Left colon (tissue), 2 donors: Measurements from ENCODE around the gene VPS37D. TPM values are rescaled to one million over a fixed set of nuclear protein-coding genes. Genes with fewer than 3 reads are reported as not detected.
"Not testable (repeated sequence)": the region's sequence is repeated elsewhere in the genome, so short reads cannot be mapped to it uniquely, and the experiment has no call there.

Experiments used
- ATAC-seq: fragments of 200-7000 bp; cut with Tn5 transposase; one replicate; pipeline ENCODE4 v1.9.1; 2020; ENCODE audit warnings: mild to moderate bottlenecking, moderate library complexity
- DNase-seq, 2 donors: peaks; one replicate each; pipeline ENCODE4 v3.0.0-alpha.2; 2020
- intact Hi-C, 2 donors: fragments of 100-400 bp; cut with DNase I in 1 of 2; cut with micrococcal nuclease in 1 of 2; formaldehyde crosslinking; loops; one replicate each; pipeline versions ENCODE4 v1.11.2 to v1.14.0; 2022; cut with DNase I, micrococcal nuclease
- total RNA-seq, 2 donors: library from RNA; stranded (reverse); fragmentation: NEBNext Ultra II Directional; extraction: Animal tissue kit (Norgen Biotek cat#: 25700); gene quantifications; one replicate each; pipeline ENCODE4 v1.2.1, GENCODE V29; 2021
- donor health status: DM: no; HTN: no; CAD: no.
- donor health status: DM: yes; HTN: yes; CAD: no.

Gene VPS37D
- total RNA-seq, 2 donors from 2014 or later = 0.70 to 0.78 TPM

DNA sequence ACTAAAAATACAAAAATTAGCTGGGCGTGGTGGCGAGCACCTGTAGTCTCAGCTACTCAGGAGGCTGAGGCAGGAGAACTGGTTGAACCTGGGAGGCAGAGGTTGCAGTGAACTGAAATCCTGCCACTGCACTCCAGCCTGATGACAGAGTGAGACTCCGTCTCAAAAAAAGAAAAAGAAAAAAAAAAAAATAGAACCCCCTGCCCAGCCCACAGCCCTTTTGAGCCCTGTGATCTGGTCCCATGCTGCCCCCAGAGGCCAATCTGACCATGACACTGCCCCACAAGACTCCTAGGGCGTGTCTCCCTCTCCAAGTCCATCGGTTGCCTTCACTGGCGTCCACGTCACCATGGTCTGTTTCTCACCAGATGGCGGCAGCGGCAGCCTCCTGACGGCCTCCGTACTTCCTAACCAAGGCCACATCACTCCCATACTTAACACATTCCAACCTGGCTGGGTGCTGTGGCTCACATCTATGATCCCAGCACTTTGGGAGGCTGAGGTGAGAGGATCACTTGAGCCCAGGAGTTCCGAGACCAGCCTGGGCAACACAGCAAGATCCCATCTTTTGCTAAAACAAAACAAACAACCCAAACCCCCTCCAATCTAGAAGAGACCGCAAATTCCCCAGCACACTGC is 33.8 kb downstream of the VPS37D start:
- peak; percentile 74 for ATAC-seq
- peak; percentile 79 for DNase-seq
- intact Hi-C loops = no loop called here

- ATAC-seq = no peak
- intact Hi-C loops = no loop called here
- no peak for DNase-seq
These were observed 34.6 kb downstream of the VPS37D start for GRCh38 chr7:73702226-73702625.

DNA sequence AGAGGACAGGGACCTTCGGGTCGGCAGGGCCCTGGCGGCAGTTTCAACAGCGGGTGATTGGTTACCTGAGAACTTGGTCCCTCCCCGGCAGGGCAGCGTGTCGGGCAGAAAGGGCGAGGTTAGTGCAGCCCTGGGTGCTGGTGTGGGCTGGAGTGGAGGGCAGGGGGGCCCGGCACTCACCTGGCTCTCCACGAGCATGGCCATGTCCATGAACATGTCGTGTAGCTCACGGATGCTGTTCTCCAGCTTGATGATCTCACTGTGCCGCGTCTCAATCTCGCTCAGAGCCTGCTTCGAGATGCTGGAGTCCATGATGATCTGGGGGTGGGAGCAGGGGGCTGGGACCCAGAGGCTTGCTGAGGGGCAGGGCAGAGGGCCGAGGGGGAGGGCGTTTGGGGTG is 35.0 kb downstream of the VPS37D start:
- intact Hi-C loops = no loop called here
- ATAC-seq = no peak
- DNase-seq = no peak

DNA sequence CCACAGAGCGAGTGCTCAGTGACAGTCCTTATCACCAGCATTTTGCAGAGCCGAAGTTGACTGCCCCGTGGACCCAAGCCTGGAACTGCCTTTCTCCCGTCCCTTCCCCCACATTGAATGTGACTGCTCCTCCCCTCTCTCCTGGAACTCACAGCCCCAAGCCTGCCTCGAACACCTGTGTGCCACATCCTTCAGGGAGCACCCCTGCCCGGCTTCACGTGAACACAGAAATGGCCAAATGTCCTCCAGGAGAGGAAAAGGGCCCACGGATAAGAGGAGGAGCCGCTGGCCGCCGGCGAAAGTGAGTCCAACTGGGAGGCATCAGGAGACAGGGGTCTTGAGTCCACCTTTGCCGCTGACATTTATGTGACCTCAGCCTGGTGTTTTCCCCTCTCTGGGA is 35.6 kb downstream of the VPS37D start:
- intact Hi-C loops = no loop called here
- DNase-seq (no peak), ATAC-seq (no peak)

- DNase-seq (peak; percentile 65 to 81), ATAC-seq (peak; percentile 67)
- intact Hi-C loops = no loop called here
These were observed 36.4 kb downstream of the VPS37D start for GRCh38 chr7:73703757-73704639.

DNA sequence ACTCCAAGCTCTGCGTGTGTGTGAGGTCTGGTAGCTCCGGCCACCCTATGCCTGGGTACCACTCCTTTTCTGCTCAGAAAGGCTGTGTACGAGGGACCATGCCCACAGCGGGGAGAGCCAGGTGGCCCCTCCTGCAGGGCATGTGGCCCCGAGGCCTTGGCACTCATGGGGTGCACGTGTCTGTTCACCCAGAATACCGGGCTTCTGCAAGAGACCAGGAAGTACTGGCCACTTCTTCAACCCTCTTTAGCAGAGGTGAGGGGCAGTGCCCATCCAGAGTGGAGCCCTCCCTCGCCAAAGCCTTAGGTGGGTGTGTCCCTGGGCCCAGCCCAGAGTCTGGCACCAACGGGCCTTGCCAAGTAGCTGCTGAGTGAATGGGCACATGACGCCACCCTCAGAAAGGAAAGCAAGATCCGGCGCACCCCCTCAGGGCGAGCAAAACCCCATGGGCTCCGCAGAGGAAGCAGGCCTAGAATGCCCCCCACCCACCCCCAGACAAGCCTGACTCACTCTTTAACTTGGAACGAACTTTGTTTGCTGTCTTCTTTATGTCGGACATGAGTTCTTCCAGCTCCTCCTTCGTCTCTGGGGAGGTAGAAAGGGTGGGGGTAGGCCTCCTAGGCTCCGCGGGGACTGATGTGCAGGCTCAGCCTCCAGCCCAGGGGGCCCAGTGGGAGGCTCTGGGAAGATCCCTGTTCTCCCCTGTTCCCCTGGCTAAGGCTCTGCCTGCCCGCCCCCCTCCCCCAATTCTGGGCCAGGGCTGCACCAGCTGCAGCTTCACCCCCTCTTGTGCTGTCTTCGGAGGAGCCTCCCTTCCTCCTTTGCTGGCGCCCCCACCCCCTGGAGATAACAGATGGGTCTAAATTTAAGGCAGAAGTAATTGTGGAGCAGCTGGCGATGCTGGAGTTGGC is 37.3 kb downstream of the VPS37D start:
- DNase-seq (no peak), ATAC-seq (no peak)
- intact Hi-C loops = no loop called here

DNA sequence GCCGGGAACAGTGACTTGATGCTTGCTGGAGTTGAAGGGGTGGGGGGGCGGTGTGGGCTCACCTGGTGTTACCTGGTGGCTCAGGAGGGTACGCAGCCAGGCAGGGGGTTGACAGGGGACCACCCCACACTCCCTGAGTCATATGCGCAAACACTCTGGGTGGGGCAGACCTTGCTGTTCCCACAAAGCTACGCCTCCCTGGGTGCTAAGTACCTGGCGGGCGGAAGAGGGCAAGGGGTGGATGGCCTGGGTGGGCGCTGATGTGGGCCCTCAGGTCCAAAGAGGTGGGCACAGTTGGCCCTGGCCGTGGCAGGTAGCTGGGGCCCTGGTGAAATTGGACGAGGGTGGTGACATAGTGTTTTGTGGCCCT is 37.9 kb downstream of the VPS37D start:
- ATAC-seq (no peak), DNase-seq (no peak)
- intact Hi-C loops = no loop called here

DNA sequence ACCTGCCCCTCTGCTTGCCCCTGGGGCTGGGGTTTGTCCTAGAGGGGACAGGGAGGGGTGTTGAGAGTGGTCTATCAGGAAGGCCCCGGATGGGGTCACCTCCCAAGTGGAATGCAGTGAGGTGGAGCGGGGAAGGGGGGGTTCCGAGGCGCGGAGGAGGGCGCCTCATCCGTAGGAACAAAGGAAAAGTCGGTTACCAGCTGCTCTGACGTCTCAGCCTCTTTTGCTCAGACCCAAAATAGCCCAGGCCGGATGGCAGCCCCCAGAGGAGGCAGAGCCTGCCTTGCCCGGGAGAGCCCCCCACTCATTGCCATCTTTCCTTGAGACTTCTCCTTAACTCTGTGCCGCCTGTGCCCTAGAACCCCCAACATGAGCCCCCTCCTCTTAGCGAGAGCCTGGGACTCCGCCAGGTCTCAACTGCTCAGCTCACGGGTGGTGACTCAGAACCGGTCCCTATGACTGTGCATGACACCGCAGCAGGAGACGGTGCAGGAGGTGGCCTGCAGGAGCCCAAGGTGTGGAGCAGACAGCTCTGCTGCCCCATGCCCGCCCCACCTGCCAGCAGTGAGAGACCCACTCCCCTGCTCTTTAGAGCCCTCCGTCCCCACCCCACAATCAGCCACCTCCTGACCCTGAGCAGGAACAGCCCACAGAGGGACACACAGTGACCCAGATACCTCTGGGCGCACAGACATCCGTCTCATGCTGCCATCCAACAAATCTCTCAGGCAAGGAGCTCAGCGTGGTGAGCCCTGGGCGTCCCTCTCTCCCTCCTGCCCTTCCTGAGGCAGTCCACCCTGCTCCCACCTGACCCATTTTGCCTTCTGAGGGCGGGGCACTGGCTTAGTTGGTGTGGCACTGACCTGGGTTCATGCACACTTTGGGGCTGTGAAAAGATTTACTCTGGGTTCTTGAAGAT is 38.8 kb downstream of the VPS37D start:
- no peak for ATAC-seq

GRCh38 chr7:73707045-73707631 is 39.5 kb downstream of the VPS37D start:
- intact Hi-C loops = no loop called here
- DNase-seq (peak; percentile 95 to 96), ATAC-seq (peak; percentile 88)

More for the DNA sequence above, 38.8 kb downstream of the VPS37D start:
- intact Hi-C loops = no loop called here
- no peak for DNase-seq

GRCh38 chr7:73708961-73709549 is 41.4 kb downstream of the VPS37D start:
- intact Hi-C loops = no loop called here
- ATAC-seq (no peak), DNase-seq (no peak)

- DNase-seq (no peak), ATAC-seq (no peak)
- intact Hi-C loops = no loop called here
These were observed 45.1 kb downstream of the VPS37D start for GRCh38 chr7:73712773-73713172.

DNA sequence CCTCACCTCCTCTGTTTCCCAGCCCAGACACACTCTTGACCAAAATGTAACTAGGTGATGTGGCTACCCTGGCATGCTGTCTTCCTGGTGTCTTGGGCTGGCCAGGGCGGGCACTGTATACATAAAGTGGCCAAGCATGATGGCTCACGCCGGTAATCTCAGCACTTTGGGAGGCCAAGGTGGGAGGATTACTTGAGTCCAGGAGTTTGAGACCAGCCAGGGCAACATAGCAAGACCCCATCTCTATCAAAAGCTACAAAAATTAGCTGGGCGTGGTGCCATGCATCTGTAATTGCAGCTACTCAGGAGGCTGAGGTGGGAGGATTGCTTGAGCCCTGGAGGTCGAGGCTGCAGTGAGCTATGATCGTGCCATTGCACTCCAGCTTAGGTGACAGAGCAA is 45.7 kb downstream of the VPS37D start:
- DNase-seq, intact Hi-C loops, ATAC-seq: not testable (repeated sequence)

- peak; percentile 57 for ATAC-seq
- DNase-seq = peak in 1 of 2 donors; percentile 69
- intact Hi-C loops = no loop called here
These were observed 48.2 kb downstream of the VPS37D start for GRCh38 chr7:73715648-73716317.

- DNase-seq = no peak
- intact Hi-C loops = no loop called here
- ATAC-seq = no peak
These were observed 48.8 kb downstream of the VPS37D start for GRCh38 chr7:73716318-73716890.

DNA sequence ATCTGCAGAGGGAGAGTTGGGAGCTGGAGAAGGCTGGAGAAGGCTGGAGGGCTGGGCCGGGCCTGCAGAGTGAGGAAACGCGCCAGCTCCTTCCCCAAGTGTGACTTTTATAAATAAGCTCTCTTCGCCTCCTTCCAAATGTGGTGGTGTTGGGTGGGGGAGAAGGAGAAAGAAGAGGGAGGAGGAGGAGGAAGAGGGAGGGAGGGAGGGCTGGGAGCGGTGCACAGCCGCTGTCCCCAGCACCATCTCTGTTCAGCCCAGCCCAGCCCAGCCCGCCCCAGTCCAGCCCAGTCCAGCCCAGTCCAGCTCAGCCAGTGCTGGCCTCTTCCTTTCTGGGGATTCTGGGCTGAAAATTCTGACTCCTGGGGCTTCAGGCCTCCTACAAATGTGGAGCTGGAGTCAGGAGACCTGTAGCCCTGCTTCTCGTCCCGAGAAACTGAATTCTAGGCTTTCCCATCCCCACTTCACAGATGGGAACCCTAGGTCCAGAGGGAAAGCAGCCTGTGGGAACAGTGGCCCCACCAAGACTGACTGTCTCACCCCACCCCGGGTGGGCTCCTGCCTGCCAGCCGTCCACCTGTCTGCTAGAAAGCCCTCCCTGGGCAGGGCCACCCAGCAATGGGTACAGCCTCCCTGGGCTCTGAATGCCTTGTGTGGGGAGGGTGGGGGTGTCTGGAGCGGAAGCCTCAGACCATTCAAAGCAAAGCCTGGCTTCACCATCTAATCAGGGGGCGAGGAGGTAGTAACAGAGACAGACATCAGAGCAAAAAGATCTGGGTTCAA is 49.6 kb downstream of the VPS37D start:
- DNase-seq (no peak), ATAC-seq (no peak)
- intact Hi-C loops = no loop called here

- DNase-seq (no peak), ATAC-seq (no peak)
- intact Hi-C loops = no loop called here
These were observed 50.4 kb downstream of the VPS37D start for GRCh38 chr7:73717991-73718405.
